UCSD-AML1 (cell line): ENCODE results near the gene RNFT2.
A peak's percentile ranks its signal among the peaks of the same experiment; 100 is the strongest.

Experiments used
- DNase-seq: peaks from one replicate; lab custom pipeline; 2025; ENCODE audit not compliant: unreplicated experiment; lab: John Stamatoyannopoulos, UW

The RNFT2 gene

DNA sequence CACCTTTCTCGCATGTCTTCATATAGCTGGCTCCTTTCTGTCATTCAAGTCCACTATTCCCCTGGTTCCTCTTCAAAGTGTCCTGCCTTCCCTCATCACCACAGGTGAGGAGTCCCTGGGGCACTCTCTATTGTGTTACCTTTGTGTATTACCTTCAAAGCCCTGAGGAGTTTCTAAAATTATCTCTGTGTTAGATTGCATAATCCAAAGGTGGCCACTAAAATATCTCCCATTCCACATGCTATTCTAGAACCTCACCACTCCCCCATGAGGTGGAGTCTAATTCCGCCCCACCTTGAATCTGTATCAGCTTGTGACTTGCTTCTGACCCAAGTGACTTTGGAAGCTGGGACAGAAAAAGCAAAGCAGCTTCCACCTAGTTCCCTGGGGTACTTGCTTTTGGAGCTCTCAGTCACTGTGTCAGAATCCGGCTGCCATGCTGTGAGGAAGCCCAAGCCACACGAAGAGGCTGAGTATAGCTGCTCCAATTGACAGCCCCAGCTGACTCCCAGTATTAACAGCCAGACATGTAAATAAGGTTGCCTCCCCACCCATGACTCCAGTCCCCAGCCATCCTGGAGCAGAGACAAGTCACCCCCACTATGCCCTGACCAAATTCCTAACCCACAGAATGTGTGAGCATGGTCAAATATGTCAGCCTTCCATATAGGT lies 136.3 kb downstream of the RNFT2 start:
- DNase-seq: no peak

DNA sequence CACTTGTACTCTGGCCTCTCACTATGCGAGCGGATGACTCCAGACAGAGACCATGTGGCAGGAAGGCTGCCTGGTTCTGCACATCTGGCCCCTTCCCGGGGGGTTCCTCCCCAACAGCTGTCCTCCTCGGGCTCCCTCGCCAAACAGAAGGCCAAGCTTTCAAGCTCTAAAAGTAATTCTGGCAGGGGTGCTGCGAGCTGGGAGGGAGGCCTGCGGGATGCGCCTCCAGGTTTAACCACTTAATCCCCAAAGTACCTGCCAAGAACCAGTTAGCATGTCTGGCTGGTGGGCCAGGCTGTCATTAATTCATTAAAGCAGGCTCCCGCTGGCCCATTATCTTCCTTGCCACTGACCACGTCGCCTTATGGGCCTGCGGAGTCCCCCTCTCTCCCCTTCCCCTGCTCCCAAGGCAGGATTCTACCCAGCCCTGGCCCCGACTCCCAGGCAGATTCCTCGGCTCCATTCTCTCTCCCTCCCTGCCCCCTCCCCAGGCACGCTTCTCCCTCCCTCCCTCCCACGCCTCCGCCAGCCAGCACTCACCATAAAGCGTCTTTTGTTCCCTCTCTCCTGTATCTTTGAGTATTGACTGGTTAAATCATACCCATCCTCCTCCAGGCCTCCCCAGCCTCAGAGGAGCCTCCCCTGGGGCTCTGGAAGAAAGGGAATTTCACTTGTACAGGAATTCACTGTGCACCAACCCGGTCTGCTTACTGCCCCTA lies 138.2 kb downstream of the RNFT2 start:
- DNase-seq: no peak

DNA sequence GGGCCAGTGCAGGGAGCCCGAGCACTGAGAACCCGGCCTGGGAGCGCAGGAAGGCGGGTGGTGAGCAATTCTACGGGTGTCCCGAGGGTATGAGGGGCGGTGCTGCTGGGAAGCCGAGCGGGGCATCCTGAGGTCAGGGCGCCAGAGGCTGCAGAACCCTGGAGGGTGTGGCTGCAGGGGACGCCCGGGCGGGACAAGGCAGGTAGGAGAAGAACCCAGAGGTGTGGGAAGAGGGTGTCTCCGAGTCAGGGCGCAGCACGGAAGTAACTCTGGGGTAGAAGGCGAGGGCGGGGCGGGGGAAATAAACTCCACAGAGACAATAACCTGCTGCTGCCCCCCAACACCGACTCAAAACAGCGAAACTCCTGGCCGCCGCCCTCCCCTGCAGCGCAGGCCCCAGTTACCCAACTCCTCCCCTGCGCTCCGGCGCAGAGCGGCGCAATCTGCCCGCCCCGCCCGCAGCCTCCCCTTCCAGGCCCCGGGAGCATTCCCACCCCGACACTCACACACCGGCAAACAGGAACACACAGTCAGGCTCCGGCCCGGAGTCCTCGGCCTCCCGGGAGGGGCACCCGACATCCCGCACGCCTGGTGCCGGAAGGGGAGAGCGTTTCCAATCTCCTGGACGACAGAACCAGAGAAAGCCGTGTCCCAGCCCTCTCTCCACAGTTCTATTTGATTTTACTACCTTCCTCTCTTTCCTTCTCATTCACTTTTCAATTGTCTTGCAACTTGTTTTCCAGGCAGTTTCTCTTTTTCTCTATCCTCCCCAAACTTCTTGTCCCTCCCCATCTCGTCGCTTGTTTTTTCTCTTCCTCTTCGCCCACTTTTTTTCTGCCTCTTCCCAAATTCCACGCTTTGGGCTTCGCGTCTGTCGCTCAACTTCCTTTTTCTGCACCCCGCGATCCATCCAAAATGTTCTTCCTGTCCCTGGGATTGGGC lies 140.7 kb downstream of the RNFT2 start:
- DNase-seq: no peak

DNA sequence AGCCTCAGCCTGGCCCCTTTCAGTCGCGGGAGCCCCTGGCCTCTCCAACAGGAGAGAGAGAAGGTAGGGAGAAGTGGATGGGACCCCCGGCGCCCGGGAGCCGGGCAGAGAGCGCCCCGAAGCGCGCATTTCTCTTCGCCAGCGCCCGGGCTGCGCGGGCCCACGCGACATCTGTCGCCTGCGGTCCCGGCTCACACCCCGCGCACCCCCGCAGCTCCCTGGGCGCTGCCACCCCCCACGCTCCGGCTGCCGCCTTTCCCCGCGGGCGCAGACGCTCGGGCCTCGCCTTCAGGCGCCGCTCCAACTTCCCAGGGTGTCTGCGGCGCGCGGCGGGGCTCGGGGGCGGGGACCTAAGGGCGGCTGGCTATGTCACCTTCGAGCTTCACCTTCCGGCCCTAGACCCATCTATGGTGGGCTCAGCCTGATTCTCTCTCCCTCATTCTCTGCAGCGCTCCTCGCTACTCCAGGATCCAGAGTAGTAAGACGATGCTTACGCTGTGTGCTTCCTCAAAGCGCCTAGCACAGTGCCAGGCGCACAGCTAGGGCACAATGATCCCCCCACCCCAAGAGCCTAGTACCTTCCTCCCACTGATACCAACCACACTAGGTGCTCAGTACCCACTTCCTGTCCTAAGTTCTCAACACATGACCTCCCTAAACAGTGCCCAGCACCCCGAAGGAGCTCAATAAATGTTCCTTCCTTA lies 141.5 kb downstream of the RNFT2 start:
- DNase-seq: no peak

DNA sequence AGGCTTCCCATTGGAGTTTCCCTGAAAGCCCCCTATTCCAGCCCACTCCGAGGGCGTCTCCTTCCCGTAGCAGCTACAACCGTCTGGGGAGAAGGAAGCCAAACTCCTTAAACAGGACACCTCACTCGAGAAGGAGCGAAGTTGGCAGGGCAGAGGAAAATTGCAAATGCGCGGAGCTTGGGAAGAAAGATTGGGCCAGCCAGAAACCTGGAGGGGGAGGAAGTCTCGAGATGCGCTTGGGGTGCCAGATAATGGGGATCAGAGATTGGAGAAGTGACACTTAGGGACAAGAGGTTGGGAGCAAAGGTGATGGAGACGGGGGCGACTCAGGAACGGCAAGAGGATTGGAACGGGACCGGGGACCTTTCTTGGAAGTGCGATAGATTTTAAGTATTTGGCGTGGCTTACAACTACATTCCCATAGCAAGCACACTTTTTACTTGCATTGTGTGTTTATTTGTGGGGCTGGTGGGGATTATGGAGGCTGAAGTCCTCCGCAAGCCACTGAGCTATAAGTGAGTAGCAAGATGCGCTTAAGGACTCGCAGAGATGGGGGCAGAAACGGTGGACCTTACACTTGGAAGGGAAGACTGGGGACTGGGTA lies 142.2 kb downstream of the RNFT2 start:
- DNase-seq: no peak

DNA sequence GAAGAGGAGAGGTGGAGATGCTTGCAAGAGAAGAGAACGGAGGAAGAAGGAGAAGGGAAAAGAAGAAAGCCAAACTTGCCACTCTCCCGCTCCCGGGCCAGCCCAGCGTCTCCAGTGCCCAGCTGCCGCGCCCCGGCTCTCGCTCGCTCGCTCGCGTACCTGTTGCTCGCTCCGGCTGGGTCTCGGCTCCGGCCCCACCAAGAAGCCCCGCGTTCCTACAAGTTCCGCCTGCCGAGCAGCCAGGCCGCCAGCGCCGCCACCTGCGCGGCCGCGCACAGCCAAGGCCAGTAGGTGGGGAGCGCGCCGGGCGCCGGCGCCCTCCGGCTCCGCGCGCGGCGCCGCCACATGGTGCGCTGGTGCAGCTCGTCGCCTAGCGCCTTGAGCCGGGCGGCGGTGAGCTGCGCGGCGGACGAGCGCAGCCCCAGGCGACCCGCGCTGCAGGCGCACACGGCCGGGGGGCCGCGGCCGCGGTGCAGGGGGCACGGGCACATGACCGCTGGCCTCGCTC lies 142.8 kb downstream of the RNFT2 start:
- peak; percentile 41 for DNase-seq

DNA sequence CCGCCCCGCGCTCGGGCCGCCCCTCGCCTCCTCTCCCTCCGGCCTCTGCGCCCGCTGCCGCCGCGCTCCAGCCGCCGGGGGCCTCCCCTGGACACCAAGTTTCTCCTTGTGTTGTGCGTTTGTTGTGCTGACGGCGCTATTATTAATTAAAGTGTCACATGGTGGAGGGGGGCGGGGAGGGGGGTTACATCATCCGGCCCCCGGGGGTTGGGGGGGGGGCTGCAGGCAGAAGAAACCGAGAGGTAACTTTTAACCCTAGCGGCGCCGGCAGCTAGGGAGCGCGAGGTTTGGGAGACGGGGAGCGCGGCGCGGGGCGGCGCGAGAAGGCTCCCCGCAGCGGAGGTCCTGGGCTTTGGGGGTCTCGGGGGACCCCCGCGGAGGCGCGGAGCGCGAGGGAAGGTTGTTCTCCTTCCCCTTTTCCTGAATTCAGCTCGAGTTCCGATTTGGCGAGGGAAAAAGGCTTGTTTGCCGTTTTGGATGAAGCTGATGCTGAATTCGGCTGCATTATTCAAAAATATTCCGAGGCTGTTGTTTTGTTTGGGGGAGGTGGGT lies 143.3 kb downstream of the RNFT2 start, which contains the start of gene HRK:
Gene HRK (minus strand): TSS at position 117 of the 552 bp plus-strand sequence. CDS start 134 bp downstream, outside the sequence.
- no peak for DNase-seq

DNA sequence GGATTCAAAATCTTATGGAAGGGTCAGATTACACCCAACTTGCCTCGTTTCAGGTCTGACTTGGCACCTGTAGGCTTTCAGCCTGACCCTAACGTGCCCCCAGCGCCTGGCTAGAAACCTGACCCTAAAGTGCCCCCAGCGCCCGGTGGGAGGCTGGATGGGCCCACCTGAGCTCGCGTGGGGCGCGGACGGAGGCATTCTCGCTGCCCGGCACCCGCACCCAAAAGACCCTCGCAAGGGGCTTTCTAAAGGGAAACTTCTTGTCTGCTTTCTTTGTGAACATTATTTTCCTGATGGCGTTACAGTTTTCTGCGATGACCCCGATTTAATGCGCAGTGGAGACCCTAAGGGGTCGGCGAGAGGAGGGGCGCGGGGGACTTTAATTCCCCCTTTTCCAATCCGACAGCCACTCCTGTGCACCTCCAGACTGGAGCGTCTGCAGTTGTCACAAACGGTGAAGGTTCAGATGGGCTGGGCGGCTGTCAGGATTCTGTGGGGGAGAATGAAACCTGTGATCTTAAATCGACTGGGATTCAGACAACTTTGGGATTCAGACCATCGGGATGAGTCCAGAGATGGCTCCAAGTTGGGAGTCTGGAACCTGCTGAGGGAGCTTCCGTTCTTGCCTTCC lies 143.9 kb downstream of the RNFT2 start:
- DNase-seq: no peak

DNA sequence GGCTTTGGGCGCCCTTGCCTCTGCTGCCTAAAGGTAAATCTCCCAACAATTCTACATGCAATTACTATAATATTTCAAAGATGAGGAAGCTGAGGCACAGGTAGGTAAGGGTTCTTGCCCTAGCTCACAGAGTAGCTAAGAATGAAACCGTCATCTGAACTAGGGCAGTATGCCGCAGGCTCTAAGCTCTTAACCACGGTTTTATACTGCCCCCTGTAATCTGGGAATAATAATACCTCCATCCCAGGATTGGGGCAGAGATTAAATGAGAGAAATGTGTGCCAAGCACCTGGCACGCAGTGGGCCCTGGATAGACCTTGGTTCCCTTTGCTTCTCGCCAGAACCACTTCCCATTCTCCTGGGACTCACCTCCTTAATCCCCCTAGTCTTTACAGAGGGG lies 144.6 kb downstream of the RNFT2 start:
- no peak for DNase-seq

DNA sequence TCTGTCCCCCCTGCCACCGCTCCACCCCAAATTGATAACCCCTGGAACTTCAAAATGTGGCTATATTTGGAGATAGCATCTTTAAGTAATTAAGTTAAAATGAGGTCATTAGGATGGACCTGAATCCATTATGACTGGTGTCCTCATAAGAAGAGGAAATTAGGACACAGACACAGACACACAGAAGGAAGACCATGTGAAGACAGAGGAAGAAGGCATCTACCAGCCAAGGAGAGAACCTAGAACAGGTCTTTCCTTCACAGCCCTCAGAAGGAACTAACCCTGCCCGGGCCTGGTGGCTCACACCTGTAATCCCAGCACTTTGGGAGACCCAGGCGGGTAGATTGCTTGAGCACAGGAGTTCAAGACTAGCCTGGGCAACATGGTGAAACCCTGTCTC lies 146.8 kb downstream of the RNFT2 start:
- DNase-seq: no peak

DNA sequence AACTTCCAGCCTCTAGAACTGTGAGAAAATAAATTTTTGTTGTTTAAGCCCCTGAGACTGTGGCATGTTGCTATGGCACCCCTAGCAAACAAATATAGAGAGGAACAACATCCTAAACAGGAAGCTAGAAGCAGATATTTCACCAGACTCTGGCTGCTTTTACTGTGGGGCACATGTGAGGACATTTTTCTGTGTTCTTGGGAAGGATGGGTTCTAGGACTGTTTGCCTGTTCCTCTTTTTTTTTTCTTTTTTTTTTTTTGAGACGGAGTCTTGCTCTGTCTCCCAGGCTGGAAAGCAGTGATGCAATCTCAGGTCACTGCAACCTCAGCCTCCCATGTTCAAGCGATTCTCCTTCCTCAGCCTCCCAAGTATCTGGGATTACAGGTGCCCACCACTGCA lies 147.4 kb downstream of the RNFT2 start:
- no peak for DNase-seq

DNA sequence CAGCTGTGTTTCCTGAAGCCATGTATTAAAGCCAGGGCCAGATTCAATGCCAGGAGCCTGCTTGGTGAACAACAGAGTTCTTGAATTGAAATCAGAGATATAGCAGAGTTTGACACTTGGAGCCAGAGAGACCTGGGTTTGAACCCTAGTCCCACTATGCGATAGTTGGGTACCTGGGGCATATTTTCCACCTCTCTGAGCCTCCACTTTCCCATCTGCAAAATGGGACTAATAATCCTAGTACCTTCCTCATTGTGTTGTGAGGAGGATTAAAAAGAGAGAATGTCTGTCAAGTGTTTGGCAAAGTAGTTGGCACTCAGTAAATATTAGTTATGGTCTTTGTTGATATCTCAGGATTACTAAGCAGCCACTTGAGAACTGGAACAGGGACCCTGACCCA lies 149.1 kb downstream of the RNFT2 start:
- no peak for DNase-seq

DNA sequence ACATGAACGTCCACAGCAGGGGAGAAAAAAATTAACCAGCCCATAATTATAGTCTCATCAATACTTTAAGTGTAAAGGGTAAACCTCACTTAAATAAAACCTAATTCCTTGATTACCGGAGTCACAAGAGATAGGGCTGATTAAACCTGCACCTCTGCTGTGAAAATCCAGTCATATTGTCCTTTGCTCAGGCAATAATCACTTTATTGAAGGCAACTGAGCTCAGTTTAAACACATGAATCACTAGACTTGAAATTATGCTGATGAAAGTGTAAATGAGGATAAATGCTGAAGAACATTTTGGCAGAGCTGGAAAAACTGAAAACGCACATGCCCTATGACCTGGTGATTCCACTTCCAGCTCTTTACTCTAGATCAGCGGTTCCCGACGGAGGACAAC lies 149.8 kb downstream of the RNFT2 start:
- DNase-seq: no peak

DNA sequence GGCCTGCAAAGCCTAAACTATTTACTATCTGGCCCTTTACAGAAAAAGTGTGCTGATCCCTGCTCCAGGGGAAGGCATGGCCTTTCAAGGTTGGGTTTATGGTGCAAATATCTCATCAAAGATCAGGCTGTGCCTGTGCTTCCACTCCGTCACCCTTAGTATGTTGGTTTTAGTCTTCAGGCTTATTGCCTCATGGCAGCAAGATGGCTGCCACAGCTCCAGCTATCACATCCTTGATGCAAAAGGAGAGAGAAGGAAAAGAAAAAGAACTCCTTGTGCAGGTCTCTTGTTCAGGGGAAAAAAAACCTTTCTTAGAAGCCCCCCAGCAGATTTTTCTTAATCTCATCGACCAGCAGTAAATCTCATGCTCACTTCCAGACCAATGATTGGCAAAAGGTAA lies 152.2 kb downstream of the RNFT2 start:
- no peak for DNase-seq

DNA sequence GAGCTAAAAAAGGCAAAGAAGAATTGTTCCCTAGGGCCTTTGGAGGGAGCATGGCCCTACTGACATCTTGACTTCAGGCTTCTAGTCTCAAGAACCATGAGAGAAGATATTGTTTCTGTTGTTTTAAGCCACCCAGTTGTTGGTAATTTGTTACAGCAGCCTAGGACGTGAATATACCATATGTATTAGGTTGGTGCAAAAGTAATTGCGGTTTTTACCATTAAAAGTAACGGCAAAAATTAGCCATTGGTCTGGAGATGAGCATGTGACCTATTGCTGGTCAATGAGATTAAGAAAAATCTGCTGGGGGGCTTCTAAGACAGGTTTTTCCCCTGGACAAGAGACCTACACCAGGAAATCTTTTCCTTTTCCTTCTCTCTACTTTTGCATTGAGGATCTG lies 152.9 kb downstream of the RNFT2 start:
- DNase-seq: no peak

DNA sequence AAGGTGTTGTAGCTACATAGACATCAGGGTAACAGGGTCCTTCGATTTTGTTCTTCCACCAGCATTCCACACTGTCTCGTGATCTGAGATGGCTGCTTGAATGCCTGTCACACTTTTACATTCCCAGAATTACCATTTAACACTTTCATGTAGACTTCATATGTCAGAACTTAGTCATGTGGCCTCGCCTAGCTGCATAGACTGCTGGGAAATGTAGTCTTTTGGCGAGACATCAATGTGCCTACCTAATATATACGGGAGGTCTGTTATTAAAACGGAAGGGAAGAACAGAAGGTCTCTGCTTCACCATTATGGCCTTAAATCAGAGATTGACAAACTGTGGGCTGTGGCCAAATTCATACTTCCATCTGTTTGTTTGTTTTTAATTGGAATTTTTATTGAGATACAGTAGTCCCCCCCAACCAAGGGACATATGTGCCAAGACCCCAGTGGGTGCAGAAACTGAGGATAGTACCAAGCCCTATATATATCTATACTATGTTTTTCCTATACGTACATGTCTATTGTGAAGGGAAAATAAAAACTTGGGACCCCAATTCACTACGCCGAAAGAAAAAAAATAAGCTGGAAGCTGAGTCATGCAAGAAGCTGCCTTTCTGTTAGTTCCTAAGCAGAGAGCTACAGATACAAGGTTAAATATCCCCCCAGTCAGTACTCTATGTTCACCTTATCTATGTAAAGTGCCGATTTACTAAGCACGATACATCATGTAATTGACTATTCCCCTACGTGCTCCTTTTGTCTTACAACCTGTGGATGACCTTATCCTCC lies 154.4 kb downstream of the RNFT2 start:
- no peak for DNase-seq

DNA sequence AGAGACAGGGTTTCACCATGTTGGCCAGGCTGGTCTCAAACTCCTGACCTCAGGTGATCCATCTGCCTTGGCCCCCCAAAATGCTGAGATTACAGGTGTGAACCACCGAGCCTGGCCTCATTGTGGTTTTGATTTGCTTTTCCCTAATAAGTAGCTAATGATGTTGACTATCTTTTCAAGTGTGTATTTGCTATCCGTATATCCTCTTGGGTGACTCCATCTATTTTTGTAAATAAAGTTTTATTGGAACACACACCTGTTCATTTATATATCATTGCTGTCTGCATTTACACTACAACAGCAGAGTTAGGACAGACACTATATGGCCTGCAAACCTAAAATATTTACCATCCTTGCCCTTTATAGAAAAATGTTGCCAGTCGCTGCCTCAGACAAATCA lies 156.8 kb downstream of the RNFT2 start:
- DNase-seq: no peak

DNA sequence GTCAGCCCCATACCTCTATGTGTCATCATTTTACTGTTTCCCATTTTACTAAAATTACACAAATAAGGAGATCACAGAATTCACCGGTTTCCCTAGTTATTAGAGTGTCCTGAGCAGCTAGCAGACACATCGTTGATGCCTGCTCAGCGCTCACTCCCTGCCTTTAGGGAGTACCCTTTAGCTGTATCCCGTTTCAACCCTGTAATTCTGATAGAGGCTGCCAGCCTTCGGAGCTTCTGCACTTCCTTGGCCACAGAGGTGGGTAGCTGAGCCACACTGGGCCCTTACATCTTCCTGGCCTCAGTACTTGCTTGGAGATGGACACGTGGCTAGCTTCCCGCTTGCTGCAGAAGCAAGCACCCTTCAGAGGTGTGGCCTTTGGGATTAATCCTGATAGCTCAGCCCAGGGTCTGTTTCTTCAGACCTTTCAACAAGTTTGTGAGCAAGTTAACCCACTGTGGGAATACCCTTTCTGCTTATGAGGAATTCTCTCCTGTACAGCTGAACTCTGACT lies 158.4 kb downstream of the RNFT2 start:
- no peak for DNase-seq

DNA sequence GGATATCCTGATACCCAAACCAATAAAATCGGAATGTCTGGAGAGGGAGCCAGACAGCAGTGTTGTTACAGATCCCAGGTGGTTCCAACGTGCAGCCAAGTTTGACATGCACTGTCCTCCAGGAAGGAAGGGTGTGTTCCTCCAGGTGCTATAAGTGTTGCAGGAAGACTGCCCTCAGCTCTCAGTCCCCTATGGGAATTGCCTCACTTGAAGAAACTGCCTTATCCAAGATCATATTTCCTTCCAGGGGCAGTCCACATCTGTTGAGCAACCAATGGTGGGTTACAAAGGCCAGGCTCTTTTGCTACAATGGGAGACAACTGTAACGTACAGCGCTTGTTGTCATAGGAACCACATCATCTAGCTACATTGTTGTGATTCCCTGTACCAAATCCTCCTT lies 159.4 kb downstream of the RNFT2 start:
- no peak for DNase-seq
